ENCODE results near the gene ZSCAN21. TPM values are rescaled to one million over a fixed set of nuclear protein-coding genes. Genes with fewer than 3 reads are reported as not detected.

ZSCAN21 gene
- total RNA-seq, 1 donor from 2014 or later, result 14.8 TPM

- DNase-seq (ENCODE audit: low read depth), result no peak
- Histone ChIP-seq H3K4me3 (ENCODE audit: low read depth, low read length) (no peak overlapping the region), H3K27me3 (ENCODE audit: control insufficient read depth, insufficient read depth, low read length) (no peaks in the 10 kb centered on the region), H3K36me3 (ENCODE audit: control insufficient read depth, insufficient read depth, low read length) (peaks cover 5% of the 10 kb centered on the region)
- no peak for TF ChIP-seq CTCF (IDR thresholded peaks at IDR 0.05; ENCODE audit: insufficient read depth, low read length, poor library complexity, severe bottlenecking)
Measured at GRCh38 chr7:100107125-100107737, 57.7 kb downstream of the ZSCAN21 start.

GRCh38 chr7:100107890-100108289, 58.3 kb downstream of the ZSCAN21 start:
- no peak for DNase-seq (ENCODE audit: low read depth)
- TF ChIP-seq CTCF (IDR thresholded peaks at IDR 0.05; ENCODE audit: insufficient read depth, low read length, poor library complexity, severe bottlenecking), result no peak
- Histone ChIP-seq H3K36me3 (ENCODE audit: control insufficient read depth, insufficient read depth, low read length) (peaks cover 5% of the 10 kb centered on the region), H3K4me3 (ENCODE audit: low read depth, low read length) (no peak overlapping the region), H3K27me3 (ENCODE audit: control insufficient read depth, insufficient read depth, low read length) (no peaks in the 10 kb centered on the region)

- peaks cover 4% of the 10 kb centered on the region for H3K36me3 ChIP-seq (ENCODE audit: control insufficient read depth, insufficient read depth, low read length)
- H3K27me3 ChIP-seq (ENCODE audit: control insufficient read depth, insufficient read depth, low read length), result no peaks in the 10 kb centered on the region
- peak; percentile 9 for TF ChIP-seq CTCF (IDR thresholded peaks at IDR 0.05; ENCODE audit: insufficient read depth, low read length, poor library complexity, severe bottlenecking)
- H3K4me3 ChIP-seq (ENCODE audit: low read depth, low read length), result no peak overlapping the region
- no peak for DNase-seq (ENCODE audit: low read depth)
Measured at GRCh38 chr7:100109521-100110163, 60.1 kb downstream of the ZSCAN21 start.

- DNase-seq (ENCODE audit: low read depth), result no peak
- H3K36me3 ChIP-seq (ENCODE audit: control insufficient read depth, insufficient read depth, low read length), result peaks cover 4% of the 10 kb centered on the region
- no peaks in the 10 kb centered on the region for H3K27me3 ChIP-seq (ENCODE audit: control insufficient read depth, insufficient read depth, low read length)
- no peak for TF ChIP-seq CTCF (IDR thresholded peaks at IDR 0.05; ENCODE audit: insufficient read depth, low read length, poor library complexity, severe bottlenecking)
- no peak overlapping the region for H3K4me3 ChIP-seq (ENCODE audit: low read depth, low read length)
Measured at GRCh38 chr7:100111156-100111555, 61.6 kb downstream of the ZSCAN21 start.

GRCh38 chr7:100111914-100112313, 62.3 kb downstream of the ZSCAN21 start:
- Histone ChIP-seq H3K36me3 (ENCODE audit: control insufficient read depth, insufficient read depth, low read length) (peaks cover 4% of the 10 kb centered on the region), H3K27me3 (ENCODE audit: control insufficient read depth, insufficient read depth, low read length) (no peaks in the 10 kb centered on the region), H3K4me3 (ENCODE audit: low read depth, low read length) (no peak overlapping the region)
- no peak for DNase-seq (ENCODE audit: low read depth)
- no peak for TF ChIP-seq CTCF (IDR thresholded peaks at IDR 0.05; ENCODE audit: insufficient read depth, low read length, poor library complexity, severe bottlenecking)

Other genes with a start within 250 kb of the ZSCAN21 start
- not detected in 2 replicates for gene CYP3A43, start 221.8 kb upstream of the ZSCAN21 start, total RNA-seq
- not detected in 2 replicates for gene OR2AE1, start 172.7 kb upstream of the ZSCAN21 start, total RNA-seq
- 32.6 and 36.0 TPM in 2 replicates for gene TRIM4, start 130.2 kb upstream of the ZSCAN21 start, total RNA-seq
- not detected in 2 replicates for gene GJC3, start 120.2 kb upstream of the ZSCAN21 start, total RNA-seq
- gene AZGP1, start 73.7 kb upstream of the ZSCAN21 start, total RNA-seq, result 0.75 TPM in 1 of 2 replicates, not detected in the other
- gene ZKSCAN1, start 34.2 kb upstream of the ZSCAN21 start, total RNA-seq, result 32.5 and 40.3 TPM in 2 replicates
- 39.9 and 44.9 TPM in 2 replicates for gene ZNF3, start 31.9 kb downstream of the ZSCAN21 start, total RNA-seq
- 43.3 and 45.2 TPM in 2 replicates for gene COPS6, start 39.2 kb downstream of the ZSCAN21 start, total RNA-seq
- 96.9 and 101 TPM in 2 replicates for gene MCM7, start 51.6 kb downstream of the ZSCAN21 start, total RNA-seq
- 23.6 and 29.4 TPM in 2 replicates for gene AP4M1, start 51.9 kb downstream of the ZSCAN21 start, total RNA-seq
- gene TAF6, start 69.6 kb downstream of the ZSCAN21 start, total RNA-seq, result 69.0 and 80.5 TPM in 2 replicates
- gene CNPY4, start 69.9 kb downstream of the ZSCAN21 start, total RNA-seq, result 10.1 TPM in 2 replicates
- gene MBLAC1, start 77.2 kb downstream of the ZSCAN21 start, total RNA-seq, result 2.3 and 3.5 TPM in 2 replicates
- gene LAMTOR4, start 99.1 kb downstream of the ZSCAN21 start, total RNA-seq, result 150 and 208 TPM in 2 replicates
- gene TRAPPC14, start 108.9 kb downstream of the ZSCAN21 start, total RNA-seq, result 10.4 and 23.1 TPM in 2 replicates
- 1.5 and 2.1 TPM in 2 replicates for gene GAL3ST4, start 118.8 kb downstream of the ZSCAN21 start, total RNA-seq
- gene GPC2, start 127.6 kb downstream of the ZSCAN21 start, total RNA-seq, result 13.6 and 14.7 TPM in 2 replicates
- gene STAG3, start 128.1 kb downstream of the ZSCAN21 start, total RNA-seq, result 1.1 and 2.1 TPM in 2 replicates
- gene PVRIG, start 170.2 kb downstream of the ZSCAN21 start, total RNA-seq, result not detected in 2 replicates